ENCODE measurements around the gene PUS7. TPM values are rescaled to one million over a fixed set of nuclear protein-coding genes. Genes with fewer than 3 reads are reported as not detected.

PUS7 gene
- total and polyA plus RNA-seq, 2 donors (not counting 3 experiments of a cell fraction or from before 2014, with no cell fraction given): 15.8 to 33.9 TPM

DNA sequence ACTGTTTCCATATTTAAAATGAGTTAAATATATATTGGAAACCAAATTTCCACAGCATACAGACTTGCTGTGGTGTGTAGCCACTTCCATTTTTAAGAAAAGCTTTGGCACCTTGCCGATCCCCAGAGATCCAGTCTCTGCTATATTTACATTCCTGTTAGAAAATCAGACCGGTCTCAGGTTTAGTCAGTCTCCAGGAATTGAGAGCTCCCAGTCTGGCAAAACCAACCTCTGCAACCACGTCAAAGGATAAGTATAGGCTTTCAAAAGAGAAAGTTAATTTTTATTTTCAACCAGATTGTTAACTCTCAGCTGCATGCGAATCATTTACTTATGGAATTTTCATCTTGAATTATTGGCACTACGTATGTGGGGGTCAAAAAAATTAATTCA lies 28.2 kb downstream of the PUS7 start:
- Histone ChIP-seq H2AFZ (ENCODE audit: low read depth, low read length) (no peak overlapping the region), H4K20me1 (replicated peaks; ENCODE audit: control insufficient read depth, extremely low read depth, insufficient read depth, low read length) (no peaks in the 10 kb centered on the region), H3K4me3 (replicated peaks in 1 of 3; ENCODE audit: insufficient read depth in 1 of 3, low read depth in 1 of 3, low read length in 3 of 3) (no peak overlapping the region), H3K27me3 (ENCODE audit: control insufficient read depth in 2 of 2, insufficient read depth in 2 of 2, low read length in 2 of 2) (no peaks in the 10 kb centered on the region), H3K4me1 (ENCODE audit: control insufficient read depth, extremely low read depth, insufficient read depth, low read length) (peaks cover 43% of the 10 kb centered on the region), H3K4me2 (ENCODE audit: insufficient read depth, low read length) (peak overlapping the region; percentile 66), H3K27ac (ENCODE audit: insufficient read depth, low read depth, low read length) (peak overlapping the region; percentile 73), H3K9me1 (replicated peaks; ENCODE audit: control insufficient read depth, extremely low read depth, insufficient read depth, low read length) (no peaks in the 10 kb centered on the region), H3K79me2 (ENCODE audit: control insufficient read depth, insufficient read depth, low read length) (peaks cover 3% of the 10 kb centered on the region), H3K9me3 (replicated peaks; ENCODE audit: control insufficient read depth, insufficient read depth, low read length) (no peaks in the 10 kb centered on the region), H3K9ac (replicated peaks; ENCODE audit: extremely low read depth, insufficient read depth, low read length) (peak overlapping the region; percentile 56), H3K36me3 (ENCODE audit: control insufficient read depth in 2 of 2, extremely low read depth in 1 of 2, insufficient read depth in 2 of 2, low read length in 2 of 2) (peaks cover 0 to 5% of the 10 kb centered on the region in 2 experiments)
- CTCF ChIA-PET: interaction anchor here (0.7 to 0.9 kb wide), 3 partner anchors 11 to 38 kb away, joined by 3 to 6 read pairs (median 4); no protein-coding TSS in a partner anchor
- no TSS peak for BruUV-seq (replicated peaks)
- dilution Hi-C loops (cut with MboI; ENCODE audit: extremely low pct_ligation_motif_present, low sequenced_read_pairs): no loop called here
- DNase-seq (ENCODE audit: low read depth, low spot score) (peak; percentile 85), FAIRE-seq (no peak)
- intact Hi-C loops (cut with micrococcal nuclease): no loop called here
- POLR2A ChIA-PET: interaction anchor here (0.5 to 0.6 kb wide), 2 partner anchors 421 to 528 kb away, joined by 5 to 8 read pairs; no protein-coding TSS in a partner anchor
- TF ChIP-seq POLR2A (IDR thresholded peaks at IDR 0.05; ENCODE audit: low read depth, low read length): peak; percentile 21
- no peak for TF ChIP-seq JUN (IDR thresholded peaks at IDR 0.05; ENCODE audit: borderline replicate concordance, insufficient read depth, insufficient read length, low read depth)
- TF ChIP-seq, protein P1, sequence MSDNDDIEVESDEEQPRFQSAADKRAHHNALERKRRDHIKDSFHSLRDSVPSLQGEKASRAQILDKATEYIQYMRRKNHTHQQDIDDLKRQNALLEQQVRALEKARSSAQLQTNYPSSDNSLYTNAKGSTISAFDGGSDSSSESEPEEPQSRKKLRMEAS (IDR thresholded peaks at IDR 0.05; ENCODE audit: insufficient read depth, insufficient read length): no peak
- TF ChIP-seq GATA2 (IDR thresholded peaks at IDR 0.05; ENCODE audit: insufficient read depth, insufficient read length, low read depth, low read length): no peak
- TF ChIP-seq POLR2AphosphoS5 (IDR thresholded peaks at IDR 0.05; ENCODE audit: insufficient read depth, low read depth, low read length): no peak
- TF ChIP-seq FOS (IDR thresholded peaks at IDR 0.05; ENCODE audit: borderline replicate concordance, insufficient read depth, low read length): no peak
- no peak for TF ChIP-seq EZH2 (IDR thresholded peaks at IDR 0.05; ENCODE audit: borderline replicate concordance, low read depth, low read length, severe bottlenecking)

Data from endothelial cell of umbilical vein (primary cell).